ENCODE results near the gene LRRC8D.

The LRRC8D gene

DNA sequence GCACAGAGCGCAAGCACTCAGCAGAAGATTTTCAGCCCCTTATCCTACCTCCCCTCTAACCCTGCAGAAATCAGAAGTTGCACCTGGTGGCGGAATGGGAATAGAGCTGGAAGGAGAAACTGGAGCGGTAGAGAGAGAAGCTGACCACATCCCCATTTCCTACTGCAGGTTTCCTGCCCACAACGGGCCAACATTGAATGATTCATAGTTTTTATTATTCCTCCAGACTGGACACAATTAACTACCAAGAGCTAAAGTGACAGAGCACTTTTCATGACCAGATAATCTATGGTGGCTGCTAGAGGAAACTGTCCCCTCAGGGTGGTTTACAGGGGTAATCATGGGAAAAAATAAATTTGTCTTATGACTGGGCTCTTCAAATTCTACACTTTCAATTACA lies 21.3 kb upstream of the LRRC8D start:
- H3K27ac Mint-ChIP-seq, result no peak overlapping the region
- H3K4me3 Mint-ChIP-seq, result no peak overlapping the region
- peaks cover 11% of the 10 kb centered on the region for H3K4me1 Mint-ChIP-seq (ENCODE audit: low read depth)
- H3K36me3 Mint-ChIP-seq (ENCODE audit: low read depth), result no peaks in the 10 kb centered on the region
- no peak for DNase-seq (ENCODE audit: low spot score)
- no peaks in the 10 kb centered on the region for H3K27me3 Mint-ChIP-seq (ENCODE audit: low read depth)
- no peaks in the 10 kb centered on the region for H3K9me3 Mint-ChIP-seq

DNA sequence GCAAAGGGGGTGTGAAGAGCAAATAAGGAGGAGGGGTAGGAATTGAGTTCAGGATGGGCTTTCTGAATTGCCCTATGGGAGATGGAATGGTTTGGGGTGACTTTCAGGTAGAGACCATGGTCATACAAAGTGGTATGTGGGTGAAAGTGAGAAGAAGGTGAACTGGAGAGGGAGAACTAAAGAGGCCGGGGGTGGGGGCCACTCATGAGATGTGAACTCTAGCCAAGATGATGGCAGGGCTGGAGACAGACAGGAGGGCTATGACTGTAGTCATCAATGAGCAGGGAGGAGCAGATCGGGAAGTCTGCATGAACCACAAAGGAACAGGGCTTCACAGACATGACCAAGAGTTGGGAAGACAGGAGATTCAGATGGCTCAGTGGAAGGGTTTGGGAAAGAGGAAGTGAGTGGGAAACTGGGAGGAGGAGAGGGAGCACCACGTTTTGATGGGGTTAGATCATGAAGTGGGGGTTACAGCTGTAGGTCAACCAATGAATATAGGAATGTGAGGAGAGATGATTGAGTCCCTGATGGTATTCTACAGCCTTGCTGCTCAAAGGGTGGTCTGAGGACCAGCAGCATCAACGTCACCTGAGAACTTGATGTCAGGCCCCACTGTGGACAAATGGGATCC lies 20.7 kb upstream of the LRRC8D start:
- peaks cover 11% of the 10 kb centered on the region for H3K4me1 Mint-ChIP-seq (ENCODE audit: low read depth)
- DNase-seq (ENCODE audit: low spot score), result no peak
- H3K36me3 Mint-ChIP-seq (ENCODE audit: low read depth), result no peaks in the 10 kb centered on the region
- H3K9me3 Mint-ChIP-seq, result no peaks in the 10 kb centered on the region
- no peak overlapping the region for H3K4me3 Mint-ChIP-seq
- H3K27me3 Mint-ChIP-seq (ENCODE audit: low read depth), result no peaks in the 10 kb centered on the region
- H3K27ac Mint-ChIP-seq, result no peak overlapping the region

DNA sequence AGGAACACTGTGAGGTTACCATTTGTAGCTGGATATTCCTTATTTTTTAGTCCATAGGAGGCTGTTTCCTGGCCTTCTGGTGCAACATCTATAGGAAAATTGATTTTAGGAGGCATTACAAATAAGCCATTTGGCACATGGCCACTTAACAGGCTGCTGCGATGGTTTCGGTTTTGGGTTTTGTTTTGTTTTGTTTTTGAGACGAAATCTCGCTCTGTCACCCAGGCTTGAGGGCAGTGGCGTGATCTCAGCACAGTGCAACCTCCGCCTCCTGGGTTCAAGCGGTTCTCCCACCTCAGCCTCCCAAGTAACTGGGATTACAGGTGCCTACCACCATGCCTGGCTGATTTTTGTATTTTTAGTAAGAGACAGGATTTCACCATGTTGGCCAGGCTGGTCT lies 20.1 kb upstream of the LRRC8D start:
- Mint-ChIP-seq H3K4me3 (no peak overlapping the region), H3K27me3 (ENCODE audit: low read depth) (no peaks in the 10 kb centered on the region), H3K36me3 (ENCODE audit: low read depth) (no peaks in the 10 kb centered on the region), H3K4me1 (ENCODE audit: low read depth) (peaks cover 11% of the 10 kb centered on the region), H3K9me3 (no peaks in the 10 kb centered on the region), H3K27ac (no peak overlapping the region)
- no peak for DNase-seq (ENCODE audit: low spot score)

DNA sequence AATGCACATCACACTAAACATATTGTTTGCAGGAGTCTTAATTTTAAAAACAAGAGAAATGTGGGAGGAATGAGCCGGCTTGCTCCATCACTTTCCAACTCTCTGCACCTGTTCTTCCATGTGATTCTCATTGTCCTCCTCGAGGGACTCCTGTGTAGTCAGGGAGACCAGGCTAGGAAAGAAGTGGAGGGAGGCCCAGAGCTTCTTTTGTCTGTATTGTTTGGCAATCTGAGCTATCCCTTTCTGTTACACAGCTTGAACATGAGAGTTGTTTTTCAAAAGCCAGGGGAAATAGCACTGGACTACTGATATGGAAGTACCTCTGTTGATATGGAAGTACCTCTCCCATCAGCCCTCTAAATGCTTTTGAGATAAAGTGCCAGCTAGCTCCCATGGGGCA lies 18.8 kb upstream of the LRRC8D start:
- no peak for DNase-seq (ENCODE audit: low spot score)
- no peak overlapping the region for H3K27ac Mint-ChIP-seq
- no peaks in the 10 kb centered on the region for H3K36me3 Mint-ChIP-seq (ENCODE audit: low read depth)
- H3K4me3 Mint-ChIP-seq, result no peak overlapping the region
- no peaks in the 10 kb centered on the region for H3K27me3 Mint-ChIP-seq (ENCODE audit: low read depth)
- H3K4me1 Mint-ChIP-seq (ENCODE audit: low read depth), result peaks cover 8% of the 10 kb centered on the region
- H3K9me3 Mint-ChIP-seq, result no peaks in the 10 kb centered on the region

DNA sequence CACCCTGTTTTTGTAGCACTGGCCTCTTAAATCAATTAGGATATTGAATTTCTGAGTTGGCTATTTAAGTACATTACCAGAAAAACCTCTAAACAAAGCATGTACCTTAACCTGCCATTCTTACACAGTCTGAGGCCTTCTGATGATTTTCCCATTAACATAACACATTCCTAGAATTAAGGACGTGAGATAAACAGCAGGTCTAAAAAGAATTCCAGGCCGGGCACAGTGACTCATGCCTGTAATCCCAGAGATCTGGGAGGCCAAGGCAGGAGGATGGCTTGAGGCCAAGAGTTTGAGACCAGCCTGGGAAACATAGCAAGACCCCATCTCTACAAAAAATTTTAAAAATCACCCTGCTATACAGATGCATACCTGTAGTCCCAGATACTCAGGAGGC lies 18.0 kb upstream of the LRRC8D start:
- H3K36me3 Mint-ChIP-seq (ENCODE audit: low read depth), result no peaks in the 10 kb centered on the region
- no peak overlapping the region for H3K27ac Mint-ChIP-seq
- no peak overlapping the region for H3K4me3 Mint-ChIP-seq
- no peaks in the 10 kb centered on the region for H3K9me3 Mint-ChIP-seq
- no peak for DNase-seq (ENCODE audit: low spot score)
- H3K27me3 Mint-ChIP-seq (ENCODE audit: low read depth), result no peaks in the 10 kb centered on the region
- peaks cover 8% of the 10 kb centered on the region for H3K4me1 Mint-ChIP-seq (ENCODE audit: low read depth)

DNA sequence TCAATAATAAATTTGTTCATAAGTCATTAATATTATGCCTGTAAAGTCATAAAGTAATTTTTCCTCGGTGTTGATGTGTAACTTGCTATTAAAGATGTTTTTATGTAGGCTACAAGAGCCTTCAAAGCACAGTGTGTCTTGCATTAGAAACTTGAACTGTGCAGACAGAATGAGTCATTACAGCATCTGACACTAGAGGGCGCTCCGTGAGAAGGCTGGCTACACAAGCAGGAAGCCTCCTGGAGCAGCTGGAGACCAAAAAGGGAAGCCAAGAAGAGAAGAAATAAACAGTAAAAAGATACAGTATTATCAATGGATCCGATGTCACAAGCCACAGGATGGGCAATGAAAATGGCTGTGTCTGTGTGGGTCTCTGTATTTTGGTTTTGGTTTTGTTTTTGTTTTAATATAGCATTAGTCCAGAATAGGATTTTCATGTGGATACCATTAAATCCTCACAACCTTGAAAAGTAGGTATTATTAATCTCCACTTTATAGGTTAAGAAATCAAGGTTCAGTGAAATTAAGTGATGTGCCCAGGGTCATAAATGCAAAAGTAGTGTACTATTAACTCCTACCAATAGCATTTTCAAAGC lies 16.1 kb upstream of the LRRC8D start:
- no peaks in the 10 kb centered on the region for H3K9me3 Mint-ChIP-seq

DNA sequence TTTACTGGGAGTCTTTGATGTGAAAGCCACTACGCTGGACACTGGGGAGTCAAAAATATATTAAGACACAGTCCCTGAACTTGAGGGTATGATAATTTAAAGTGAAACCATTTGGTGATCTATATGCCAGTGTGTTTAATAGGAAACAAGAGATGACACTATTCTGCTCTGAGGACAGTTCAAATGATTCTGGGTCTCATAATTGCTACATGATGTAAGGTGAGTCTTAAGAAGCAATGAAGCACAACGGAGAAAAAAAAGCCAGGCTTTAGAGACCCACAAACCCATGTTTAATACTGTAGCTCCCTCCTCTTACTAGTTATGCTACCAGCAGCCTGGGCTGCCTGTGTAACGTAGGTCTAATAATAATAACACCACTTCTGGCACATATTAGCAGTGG lies 14.2 kb upstream of the LRRC8D start:
- H3K36me3 Mint-ChIP-seq (ENCODE audit: low read depth), result no peaks in the 10 kb centered on the region
- H3K4me1 Mint-ChIP-seq (ENCODE audit: low read depth), result no peaks in the 10 kb centered on the region
- no peak overlapping the region for H3K4me3 Mint-ChIP-seq
- H3K27me3 Mint-ChIP-seq (ENCODE audit: low read depth), result peaks cover 2% of the 10 kb centered on the region
- H3K9me3 Mint-ChIP-seq, result no peaks in the 10 kb centered on the region
- DNase-seq (ENCODE audit: low spot score), result no peak
- no peak overlapping the region for H3K27ac Mint-ChIP-seq

More for the DNA sequence above, 16.1 kb upstream of the LRRC8D start:
- H3K4me3 Mint-ChIP-seq, result no peak overlapping the region
- peaks cover 5% of the 10 kb centered on the region for H3K4me1 Mint-ChIP-seq (ENCODE audit: low read depth)
- no peaks in the 10 kb centered on the region for H3K36me3 Mint-ChIP-seq (ENCODE audit: low read depth)
- no peak overlapping the region for H3K27ac Mint-ChIP-seq
- DNase-seq (ENCODE audit: low spot score), result peak; percentile 72
- peaks cover 2% of the 10 kb centered on the region for H3K27me3 Mint-ChIP-seq (ENCODE audit: low read depth)

DNA sequence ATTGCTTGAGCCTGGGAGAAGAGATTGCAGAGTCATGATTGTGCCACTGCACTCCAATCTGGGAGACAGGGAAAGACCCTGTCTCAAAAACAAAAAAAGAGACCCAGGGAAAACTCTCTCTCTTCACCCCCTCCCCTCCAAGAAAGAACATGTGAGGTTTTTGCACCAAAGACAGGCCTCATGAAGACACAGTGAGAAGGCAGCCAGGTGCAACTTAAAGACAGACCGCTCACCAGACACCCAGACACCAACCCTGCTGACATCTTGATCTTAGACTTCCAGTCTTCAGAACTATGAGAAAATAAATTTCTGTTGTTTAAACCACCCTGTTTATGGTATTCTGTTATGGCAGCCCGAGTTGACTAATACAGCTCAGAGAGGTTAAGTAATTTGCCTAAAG lies 13.3 kb upstream of the LRRC8D start:
- Mint-ChIP-seq H3K36me3 (ENCODE audit: low read depth) (no peaks in the 10 kb centered on the region), H3K4me3 (no peak overlapping the region), H3K9me3 (no peaks in the 10 kb centered on the region)

DNA sequence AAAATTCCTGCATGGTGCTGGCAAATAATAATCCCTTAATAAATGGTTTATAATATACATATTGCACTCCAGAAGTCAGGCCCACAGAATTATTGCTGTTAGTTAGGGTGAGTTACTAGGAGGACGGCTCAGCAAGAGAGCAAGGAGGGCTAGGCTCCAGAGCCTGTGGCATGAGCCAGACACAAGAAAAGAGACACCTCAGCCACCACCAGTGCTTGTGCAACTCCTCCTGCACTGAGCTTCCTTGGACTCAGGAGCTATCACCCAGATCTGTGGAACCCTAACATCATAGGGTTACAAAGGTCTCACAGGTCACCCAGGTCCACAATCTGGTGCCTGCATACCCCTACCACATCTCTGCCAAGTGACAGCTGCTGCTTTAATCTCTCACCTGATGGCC lies 12.8 kb upstream of the LRRC8D start:
- no peak for DNase-seq (ENCODE audit: low spot score)
- H3K4me1 Mint-ChIP-seq (ENCODE audit: low read depth), result peaks cover under 1% of the 10 kb centered on the region
- H3K4me3 Mint-ChIP-seq, result no peak overlapping the region
- H3K9me3 Mint-ChIP-seq, result no peaks in the 10 kb centered on the region
- no peak overlapping the region for H3K27ac Mint-ChIP-seq
- H3K27me3 Mint-ChIP-seq (ENCODE audit: low read depth), result peaks cover 3% of the 10 kb centered on the region
- no peaks in the 10 kb centered on the region for H3K36me3 Mint-ChIP-seq (ENCODE audit: low read depth)

More for the DNA sequence above, 13.3 kb upstream of the LRRC8D start:
- H3K4me1 Mint-ChIP-seq (ENCODE audit: low read depth), result no peaks in the 10 kb centered on the region
- DNase-seq (ENCODE audit: low spot score), result no peak
- H3K27ac Mint-ChIP-seq, result no peak overlapping the region
- H3K27me3 Mint-ChIP-seq (ENCODE audit: low read depth), result peaks cover 2% of the 10 kb centered on the region

DNA sequence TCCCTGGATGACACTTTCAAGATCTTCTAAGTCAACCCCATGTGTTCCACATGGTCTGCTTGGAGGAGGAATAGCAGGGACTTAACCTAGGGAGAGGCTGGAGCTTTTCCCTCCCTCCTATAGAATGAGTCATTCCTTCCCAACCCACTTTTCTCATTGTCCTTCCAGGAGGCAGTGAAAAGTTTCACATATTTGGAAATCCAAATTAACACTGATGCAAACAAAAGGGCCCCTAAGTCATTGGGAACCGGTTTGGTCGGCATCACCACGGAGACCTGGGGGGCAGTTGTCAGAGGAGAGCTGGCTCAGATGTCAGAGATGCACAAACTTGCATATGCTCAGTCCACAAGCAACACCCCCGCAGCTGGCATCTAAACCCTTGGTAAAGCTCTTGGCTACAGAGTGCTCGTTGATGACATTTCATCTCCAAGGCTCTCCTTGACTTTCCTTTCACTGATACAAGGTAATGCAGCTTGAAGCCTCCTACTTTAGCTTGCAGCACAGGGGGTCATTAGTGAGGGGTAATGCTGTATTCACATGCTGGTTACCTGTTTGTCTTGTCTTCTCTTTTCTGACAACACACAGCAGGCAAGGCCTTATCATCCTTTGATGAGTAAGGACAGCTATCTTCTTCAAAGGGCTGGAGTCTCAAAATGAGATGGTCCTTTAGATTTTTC lies 12.3 kb upstream of the LRRC8D start:
- no peak for DNase-seq (ENCODE audit: low spot score)
- Mint-ChIP-seq H3K27me3 (ENCODE audit: low read depth) (peaks cover 4% of the 10 kb centered on the region), H3K36me3 (ENCODE audit: low read depth) (no peaks in the 10 kb centered on the region), H3K27ac (no peak overlapping the region), H3K4me3 (no peak overlapping the region), H3K9me3 (no peaks in the 10 kb centered on the region), H3K4me1 (ENCODE audit: low read depth) (peaks cover 2% of the 10 kb centered on the region)

DNA sequence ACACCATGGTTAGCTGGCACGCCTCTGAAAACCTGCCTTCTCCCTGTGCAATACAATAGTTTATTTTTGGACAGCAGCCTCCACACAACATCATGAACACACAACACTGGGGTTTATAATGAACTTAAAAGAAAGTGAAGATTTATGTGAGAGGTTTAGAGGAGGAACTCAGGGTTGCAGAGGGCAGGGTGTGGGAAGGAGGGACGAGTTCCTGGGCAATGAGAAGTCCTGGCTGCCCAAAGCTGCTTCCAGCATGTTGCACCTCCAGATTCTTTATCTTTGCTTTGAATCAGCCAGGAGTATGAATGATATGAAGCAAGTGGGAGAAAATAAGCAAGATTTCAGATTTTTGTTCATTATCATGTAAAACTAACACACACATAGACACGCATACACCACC lies 11.3 kb upstream of the LRRC8D start:
- Mint-ChIP-seq H3K4me1 (ENCODE audit: low read depth) (peaks cover 2% of the 10 kb centered on the region), H3K36me3 (ENCODE audit: low read depth) (no peaks in the 10 kb centered on the region), H3K4me3 (no peak overlapping the region), H3K27me3 (ENCODE audit: low read depth) (peaks cover 7% of the 10 kb centered on the region), H3K9me3 (no peaks in the 10 kb centered on the region), H3K27ac (no peak overlapping the region)
- no peak for DNase-seq (ENCODE audit: low spot score)

DNA sequence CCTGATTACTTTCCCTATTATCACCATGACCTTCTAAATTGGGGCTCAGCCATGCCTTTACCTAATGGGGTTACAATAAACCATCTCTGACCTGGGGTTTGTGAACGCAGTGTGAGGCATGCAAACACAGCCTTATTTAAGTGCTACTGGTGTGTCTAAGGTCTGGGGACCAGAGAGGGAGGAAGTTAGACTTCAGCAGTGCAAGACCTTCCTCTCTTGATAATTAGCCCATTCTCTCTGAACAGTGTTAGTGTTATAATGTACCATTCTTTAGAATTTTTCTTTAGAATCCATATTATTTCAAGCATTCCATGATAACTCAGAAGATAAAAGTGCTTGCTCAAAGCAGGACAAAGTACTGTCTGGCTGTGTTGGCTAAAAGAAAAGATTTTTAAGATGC lies 10.5 kb upstream of the LRRC8D start:
- no peaks in the 10 kb centered on the region for H3K36me3 Mint-ChIP-seq (ENCODE audit: low read depth)
- H3K27me3 Mint-ChIP-seq (ENCODE audit: low read depth), result peaks cover 13% of the 10 kb centered on the region
- no peak overlapping the region for H3K27ac Mint-ChIP-seq
- DNase-seq (ENCODE audit: low spot score), result no peak
- peaks cover 2% of the 10 kb centered on the region for H3K4me1 Mint-ChIP-seq (ENCODE audit: low read depth)
- no peak overlapping the region for H3K4me3 Mint-ChIP-seq
- no peaks in the 10 kb centered on the region for H3K9me3 Mint-ChIP-seq

DNA sequence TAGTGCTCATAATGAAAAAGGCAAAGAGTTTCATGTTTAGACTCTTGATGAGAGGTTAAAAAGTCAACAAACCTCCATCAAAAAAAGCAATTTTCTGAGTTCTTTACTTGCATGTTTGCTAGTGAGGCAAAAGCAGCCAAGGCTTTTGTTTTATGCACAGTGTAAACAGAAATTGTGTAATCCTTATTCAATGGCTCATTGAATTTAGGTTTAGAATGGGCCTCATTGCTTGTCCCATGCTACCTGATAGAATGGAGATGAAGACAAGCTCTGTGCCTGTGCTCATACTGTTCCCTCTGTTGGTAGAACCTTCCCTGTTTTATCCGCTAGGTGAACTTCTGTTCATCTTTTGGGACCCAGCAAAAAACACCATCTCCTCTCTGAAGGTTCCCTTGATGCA lies 10.0 kb upstream of the LRRC8D start:
- Mint-ChIP-seq H3K4me1 (ENCODE audit: low read depth) (peaks cover 6% of the 10 kb centered on the region), H3K27me3 (ENCODE audit: low read depth) (peaks cover 13% of the 10 kb centered on the region), H3K9me3 (no peaks in the 10 kb centered on the region)

DNA sequence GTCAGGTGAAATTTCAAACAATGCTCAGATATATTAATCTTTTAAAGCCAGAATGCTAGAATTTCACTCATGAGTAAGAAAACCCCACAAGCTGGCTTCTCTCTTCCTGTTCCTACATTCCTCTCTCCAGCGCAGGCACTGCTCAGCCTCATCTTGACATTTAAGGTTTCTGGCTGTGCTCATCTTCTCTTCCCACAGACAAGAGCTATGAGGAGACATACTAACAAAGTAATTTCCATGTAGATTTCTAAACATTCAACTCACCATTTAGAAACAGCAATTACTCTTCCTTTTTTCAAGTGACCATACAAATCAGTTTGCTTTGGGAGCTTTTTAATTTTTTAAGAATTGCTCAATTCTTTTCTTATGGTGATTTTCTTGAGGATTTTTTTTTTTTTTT lies 7.8 kb upstream of the LRRC8D start:
- Mint-ChIP-seq H3K27me3 (ENCODE audit: low read depth) (peaks cover 20% of the 10 kb centered on the region), H3K4me1 (ENCODE audit: low read depth) (peaks cover 6% of the 10 kb centered on the region), H3K9me3 (no peaks in the 10 kb centered on the region), H3K36me3 (ENCODE audit: low read depth) (no peaks in the 10 kb centered on the region), H3K4me3 (no peak overlapping the region), H3K27ac (no peak overlapping the region)
- DNase-seq (ENCODE audit: low spot score), result no peak

More for the DNA sequence above, 10.0 kb upstream of the LRRC8D start:
- H3K4me3 Mint-ChIP-seq, result no peak overlapping the region
- H3K36me3 Mint-ChIP-seq (ENCODE audit: low read depth), result no peaks in the 10 kb centered on the region
- DNase-seq (ENCODE audit: low spot score), result no peak
- no peak overlapping the region for H3K27ac Mint-ChIP-seq

Measured in T-helper 2 cell treated with Interferon-gamma antibody and Interleukin-4, amounts not matched to agents 5 μg/mL and 100 μg/mL, for 36 hours (primary cell).